Lower leg skin (tissue), 3 donors: ENCODE data around the gene FKBP7.
A peak's percentile ranks its signal among the peaks of the same experiment; 100 is the strongest.

ENCODE experiments used
- POLR2A ChIP-seq, 2 donors: fragments of 450-650 bp; IDR thresholded peaks; one replicate each; pipeline ENCODE4 v1.6.1; 2016 to 2017; ENCODE audit warnings: antibody characterized with exemption in 2 of 2, mild to moderate bottlenecking in 1 of 2, moderate library complexity in 1 of 2
- TF ChIP-seq, protein P1 (sequence below), 3 donors: fragments of 450-650 bp; IDR thresholded peaks; one replicate each; pipeline ENCODE4 v1.5.1; 2016; ENCODE audit warnings: antibody characterized with exemption in 3 of 3, mild to moderate bottlenecking in 3 of 3, moderate library complexity in 2 of 3

DNA sequence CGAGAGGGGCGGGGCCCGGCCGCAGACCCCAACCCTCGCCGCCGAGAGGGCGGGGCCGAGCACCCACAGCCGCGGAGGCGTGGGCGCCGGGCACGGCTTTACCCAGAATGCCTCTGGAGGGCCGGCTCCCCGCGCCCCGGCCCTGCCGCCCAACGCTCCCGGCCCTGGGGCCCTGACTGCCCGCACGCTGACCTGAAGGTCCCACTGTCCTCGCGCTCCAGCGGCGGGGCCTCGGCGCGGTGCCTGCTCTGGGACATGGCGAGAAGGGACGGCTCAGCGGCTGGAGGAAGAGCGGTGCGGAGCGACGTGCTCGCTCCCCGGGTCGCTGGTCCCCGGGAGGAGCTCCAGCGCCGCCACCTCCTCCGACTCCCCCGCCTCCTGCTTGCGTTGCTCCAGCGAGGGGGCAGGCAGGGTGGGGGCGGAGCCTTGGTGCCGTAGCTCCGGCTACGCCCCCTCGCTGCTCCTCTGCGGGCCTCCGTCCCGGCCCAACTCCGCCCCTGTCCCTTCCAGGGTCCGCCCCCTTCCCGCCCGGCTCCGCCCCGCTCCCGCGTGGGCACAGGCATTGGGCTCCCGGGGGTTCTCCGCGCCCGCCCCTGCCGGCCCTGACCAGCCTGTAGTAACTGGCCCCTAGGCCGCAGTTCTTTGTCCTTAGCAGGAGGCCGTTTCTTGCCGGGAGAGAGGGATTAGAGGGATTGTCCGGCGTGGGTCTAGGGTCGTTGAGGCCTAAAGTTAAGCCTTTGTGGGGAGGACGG is 27.4 kb downstream of the FKBP7 start, which contains the start of the genes PJVK and PRKRA:
- TF ChIP-seq, protein P1, sequence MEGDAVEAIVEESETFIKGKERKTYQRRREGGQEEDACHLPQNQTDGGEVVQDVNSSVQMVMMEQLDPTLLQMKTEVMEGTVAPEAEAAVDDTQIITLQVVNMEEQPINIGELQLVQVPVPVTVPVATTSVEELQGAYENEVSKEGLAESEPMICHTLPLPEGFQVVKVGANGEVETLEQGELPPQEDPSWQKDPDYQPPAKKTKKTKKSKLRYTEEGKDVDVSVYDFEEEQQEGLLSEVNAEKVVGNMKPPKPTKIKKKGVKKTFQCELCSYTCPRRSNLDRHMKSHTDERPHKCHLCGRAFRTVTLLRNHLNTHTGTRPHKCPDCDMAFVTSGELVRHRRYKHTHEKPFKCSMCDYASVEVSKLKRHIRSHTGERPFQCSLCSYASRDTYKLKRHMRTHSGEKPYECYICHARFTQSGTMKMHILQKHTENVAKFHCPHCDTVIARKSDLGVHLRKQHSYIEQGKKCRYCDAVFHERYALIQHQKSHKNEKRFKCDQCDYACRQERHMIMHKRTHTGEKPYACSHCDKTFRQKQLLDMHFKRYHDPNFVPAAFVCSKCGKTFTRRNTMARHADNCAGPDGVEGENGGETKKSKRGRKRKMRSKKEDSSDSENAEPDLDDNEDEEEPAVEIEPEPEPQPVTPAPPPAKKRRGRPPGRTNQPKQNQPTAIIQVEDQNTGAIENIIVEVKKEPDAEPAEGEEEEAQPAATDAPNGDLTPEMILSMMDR (IDR thresholded peaks at IDR 0.05), result peak in 1 of 3 donors; percentile 31
- peak in 1 of 2 donors; percentile 61 for TF ChIP-seq POLR2A (IDR thresholded peaks at IDR 0.05)
